ENCODE data around the gene UVRAG.

DNA sequence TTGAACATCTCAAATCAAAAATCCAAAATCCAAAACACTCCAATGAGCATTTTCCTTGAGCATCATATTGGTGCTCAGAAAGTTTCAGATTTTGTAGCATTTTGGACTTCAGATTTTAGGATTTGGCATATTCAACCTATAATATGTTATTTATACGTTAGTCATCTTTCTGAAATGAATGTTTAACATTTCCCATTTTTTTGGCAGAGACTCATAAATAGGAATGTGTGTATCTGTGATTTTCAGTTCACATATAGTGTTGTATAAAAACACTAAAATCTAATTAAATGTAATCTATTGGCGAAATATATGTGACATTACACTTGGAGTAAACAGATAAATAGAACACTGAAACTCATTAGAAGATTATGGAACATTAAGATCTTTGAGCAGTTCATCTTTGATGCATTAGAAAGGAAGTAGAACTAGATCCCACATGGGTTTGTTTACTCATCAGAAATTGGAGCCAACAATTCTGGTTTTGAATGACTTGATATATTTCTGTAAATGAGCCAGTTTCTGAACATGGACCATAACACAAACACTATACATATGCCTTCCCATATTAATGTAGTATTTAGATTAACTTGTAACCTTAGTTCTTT lies 153.1 kb downstream of the UVRAG start:
- TF ChIP-seq TRIM28 (IDR thresholded peaks at IDR 0.05; ENCODE audit: borderline replicate concordance, low read length) = no peak
- TF ChIP-seq, protein P1, sequence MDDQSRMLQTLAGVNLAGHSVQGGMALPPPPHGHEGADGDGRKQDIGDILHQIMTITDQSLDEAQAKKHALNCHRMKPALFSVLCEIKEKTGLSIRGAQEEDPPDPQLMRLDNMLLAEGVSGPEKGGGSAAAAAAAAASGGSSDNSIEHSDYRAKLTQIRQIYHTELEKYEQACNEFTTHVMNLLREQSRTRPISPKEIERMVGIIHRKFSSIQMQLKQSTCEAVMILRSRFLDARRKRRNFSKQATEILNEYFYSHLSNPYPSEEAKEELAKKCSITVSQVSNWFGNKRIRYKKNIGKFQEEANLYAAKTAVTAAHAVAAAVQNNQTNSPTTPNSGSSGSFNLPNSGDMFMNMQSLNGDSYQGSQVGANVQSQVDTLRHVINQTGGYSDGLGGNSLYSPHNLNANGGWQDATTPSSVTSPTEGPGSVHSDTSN (CRISPR knock-in tag; IDR thresholded peaks at IDR 0.05) = no peak
- TF ChIP-seq, protein P2, sequence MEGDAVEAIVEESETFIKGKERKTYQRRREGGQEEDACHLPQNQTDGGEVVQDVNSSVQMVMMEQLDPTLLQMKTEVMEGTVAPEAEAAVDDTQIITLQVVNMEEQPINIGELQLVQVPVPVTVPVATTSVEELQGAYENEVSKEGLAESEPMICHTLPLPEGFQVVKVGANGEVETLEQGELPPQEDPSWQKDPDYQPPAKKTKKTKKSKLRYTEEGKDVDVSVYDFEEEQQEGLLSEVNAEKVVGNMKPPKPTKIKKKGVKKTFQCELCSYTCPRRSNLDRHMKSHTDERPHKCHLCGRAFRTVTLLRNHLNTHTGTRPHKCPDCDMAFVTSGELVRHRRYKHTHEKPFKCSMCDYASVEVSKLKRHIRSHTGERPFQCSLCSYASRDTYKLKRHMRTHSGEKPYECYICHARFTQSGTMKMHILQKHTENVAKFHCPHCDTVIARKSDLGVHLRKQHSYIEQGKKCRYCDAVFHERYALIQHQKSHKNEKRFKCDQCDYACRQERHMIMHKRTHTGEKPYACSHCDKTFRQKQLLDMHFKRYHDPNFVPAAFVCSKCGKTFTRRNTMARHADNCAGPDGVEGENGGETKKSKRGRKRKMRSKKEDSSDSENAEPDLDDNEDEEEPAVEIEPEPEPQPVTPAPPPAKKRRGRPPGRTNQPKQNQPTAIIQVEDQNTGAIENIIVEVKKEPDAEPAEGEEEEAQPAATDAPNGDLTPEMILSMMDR (tag by site-specific recombination; IDR thresholded peaks at IDR 0.05) = no peak
- TF ChIP-seq ZNF350 (tag by site-specific recombination; IDR thresholded peaks at IDR 0.05) = no peak
- TF ChIP-seq HOXD13 (CRISPR knock-in tag; IDR thresholded peaks at IDR 0.05; ENCODE audit: borderline replicate concordance) = no peak
- TF ChIP-seq, protein P3, sequence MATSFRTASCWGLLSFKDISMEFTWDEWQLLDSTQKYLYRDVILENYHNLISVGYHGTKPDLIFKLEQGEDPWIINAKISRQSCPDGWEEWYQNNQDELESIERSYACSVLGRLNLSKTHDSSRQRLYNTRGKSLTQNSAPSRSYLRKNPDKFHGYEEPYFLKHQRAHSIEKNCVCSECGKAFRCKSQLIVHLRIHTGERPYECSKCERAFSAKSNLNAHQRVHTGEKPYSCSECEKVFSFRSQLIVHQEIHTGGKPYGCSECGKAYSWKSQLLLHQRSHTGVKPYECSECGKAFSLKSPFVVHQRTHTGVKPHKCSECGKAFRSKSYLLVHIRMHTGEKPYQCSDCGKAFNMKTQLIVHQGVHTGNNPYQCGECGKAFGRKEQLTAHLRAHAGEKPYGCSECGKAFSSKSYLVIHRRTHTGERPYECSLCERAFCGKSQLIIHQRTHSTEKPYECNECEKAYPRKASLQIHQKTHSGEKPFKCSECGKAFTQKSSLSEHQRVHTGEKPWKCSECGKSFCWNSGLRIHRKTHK (tag by site-specific recombination; IDR thresholded peaks at IDR 0.05) = no peak
- TF ChIP-seq ZNF24 (tag by site-specific recombination; IDR thresholded peaks at IDR 0.05) = no peak
- TF ChIP-seq ZNF785 (tag by site-specific recombination; IDR thresholded peaks at IDR 0.05) = no peak
- TF ChIP-seq, protein P4, sequence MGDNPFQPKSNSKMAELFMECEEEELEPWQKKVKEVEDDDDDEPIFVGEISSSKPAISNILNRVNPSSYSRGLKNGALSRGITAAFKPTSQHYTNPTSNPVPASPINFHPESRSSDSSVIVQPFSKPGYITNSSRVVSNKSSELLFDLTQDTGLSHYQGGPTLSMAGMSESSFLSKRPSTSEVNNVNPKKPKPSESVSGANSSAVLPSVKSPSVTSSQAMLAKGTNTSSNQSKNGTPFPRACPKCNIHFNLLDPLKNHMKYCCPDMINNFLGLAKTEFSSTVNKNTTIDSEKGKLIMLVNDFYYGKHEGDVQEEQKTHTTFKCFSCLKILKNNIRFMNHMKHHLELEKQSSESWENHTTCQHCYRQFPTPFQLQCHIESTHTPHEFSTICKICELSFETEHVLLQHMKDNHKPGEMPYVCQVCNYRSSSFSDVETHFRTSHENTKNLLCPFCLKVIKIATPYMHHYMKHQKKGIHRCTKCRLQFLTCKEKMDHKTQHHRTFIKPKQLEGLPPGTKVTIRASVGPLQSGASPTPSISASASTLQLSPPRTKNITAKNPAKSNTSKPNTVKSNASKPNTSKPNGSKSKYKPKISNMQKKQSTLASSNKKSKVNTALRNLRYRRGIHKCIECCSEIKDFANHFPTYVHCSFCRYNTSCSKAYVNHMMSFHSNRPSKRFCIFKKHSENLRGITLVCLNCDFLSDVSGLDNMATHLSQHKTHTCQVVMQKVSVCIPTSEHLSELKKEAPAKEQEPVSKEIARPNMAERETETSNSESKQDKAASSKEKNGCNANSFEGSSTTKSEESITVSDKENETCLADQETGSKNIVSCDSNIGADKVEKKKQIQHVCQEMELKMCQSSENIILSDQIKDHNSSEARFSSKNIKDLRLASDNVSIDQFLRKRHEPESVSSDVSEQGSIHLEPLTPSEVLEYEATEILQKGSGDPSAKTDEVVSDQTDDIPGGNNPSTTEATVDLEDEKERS (tag by site-specific recombination; IDR thresholded peaks at IDR 0.05) = no peak

Measured in HEK293 (cell line).